Hindlimb muscle (tissue), 1 donor: ENCODE measurements around the gene ANKMY1. TPM values are rescaled to one million over a fixed set of nuclear protein-coding genes. Genes with fewer than 3 reads are reported as not detected.
"Not testable (repeated sequence)": the region's sequence is repeated elsewhere in the genome, so short reads cannot be mapped to it uniquely, and the experiment has no call there.

Source experiments
- DNase-seq: peaks from one replicate; pipeline ENCODE4 v3.0.0-alpha.2; 2013
- polyA plus RNA-seq: library from polyadenylated mRNA; unstranded; fragments of 120-200 nt; gene quantifications from one replicate; pipeline ENCODE4 v1.2.1, GENCODE V29; 2013; ENCODE audit not compliant: insufficient read length

Gene ANKMY1
- polyA plus RNA-seq, 1 donor = 11.4 TPM

DNA sequence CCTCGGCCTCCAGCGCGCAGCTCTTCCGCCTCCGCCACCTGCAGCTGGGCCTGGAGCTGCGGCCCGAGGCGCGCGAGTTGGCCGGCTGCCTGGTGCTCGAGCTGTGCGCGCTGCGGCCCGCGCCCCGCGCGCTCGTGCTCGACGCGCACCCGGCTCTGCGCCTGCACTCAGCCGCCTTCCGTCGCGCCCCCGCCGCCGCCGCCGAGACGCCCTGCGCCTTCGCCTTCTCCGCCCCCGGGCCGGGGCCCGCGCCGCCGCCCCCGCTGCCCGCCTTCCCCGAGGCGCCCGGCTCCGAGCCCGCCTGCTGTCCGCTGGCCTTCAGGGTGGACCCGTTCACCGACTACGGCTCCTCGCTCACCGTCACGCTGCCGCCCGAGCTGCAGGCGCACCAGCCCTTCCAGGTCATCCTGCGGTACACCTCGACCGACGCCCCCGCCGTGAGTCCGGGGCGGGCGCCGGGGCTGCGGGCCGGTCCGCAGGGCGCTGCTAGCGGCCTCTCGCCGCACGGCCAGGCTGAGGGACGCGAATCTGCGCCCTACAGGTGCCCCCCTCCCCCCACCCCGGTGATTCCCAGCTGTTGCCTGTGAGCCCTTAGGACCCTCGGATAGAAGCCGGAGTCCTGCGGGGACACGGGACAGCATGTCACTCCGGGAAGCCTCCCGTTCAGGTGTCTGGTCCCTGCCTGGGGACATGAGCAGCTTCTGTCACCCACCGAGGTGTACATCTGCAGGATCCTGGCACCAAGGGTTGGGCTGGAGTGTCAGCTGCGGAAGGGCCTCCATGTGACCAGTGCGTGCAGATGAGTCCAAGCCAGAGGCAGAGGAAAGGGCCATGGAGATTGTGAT is 11.1 kb upstream of the ANKMY1 start:
- peak; percentile 87 for DNase-seq

GRCh38 chr2:240567872-240568677 is 10.3 kb upstream of the ANKMY1 start, which contains the start of gene RNPEPL1:
Gene RNPEPL1 (plus strand): TSS chr2:240568484. CDS start chr2:240568587, 103 bp downstream.
- DNase-seq = no peak

DNA sequence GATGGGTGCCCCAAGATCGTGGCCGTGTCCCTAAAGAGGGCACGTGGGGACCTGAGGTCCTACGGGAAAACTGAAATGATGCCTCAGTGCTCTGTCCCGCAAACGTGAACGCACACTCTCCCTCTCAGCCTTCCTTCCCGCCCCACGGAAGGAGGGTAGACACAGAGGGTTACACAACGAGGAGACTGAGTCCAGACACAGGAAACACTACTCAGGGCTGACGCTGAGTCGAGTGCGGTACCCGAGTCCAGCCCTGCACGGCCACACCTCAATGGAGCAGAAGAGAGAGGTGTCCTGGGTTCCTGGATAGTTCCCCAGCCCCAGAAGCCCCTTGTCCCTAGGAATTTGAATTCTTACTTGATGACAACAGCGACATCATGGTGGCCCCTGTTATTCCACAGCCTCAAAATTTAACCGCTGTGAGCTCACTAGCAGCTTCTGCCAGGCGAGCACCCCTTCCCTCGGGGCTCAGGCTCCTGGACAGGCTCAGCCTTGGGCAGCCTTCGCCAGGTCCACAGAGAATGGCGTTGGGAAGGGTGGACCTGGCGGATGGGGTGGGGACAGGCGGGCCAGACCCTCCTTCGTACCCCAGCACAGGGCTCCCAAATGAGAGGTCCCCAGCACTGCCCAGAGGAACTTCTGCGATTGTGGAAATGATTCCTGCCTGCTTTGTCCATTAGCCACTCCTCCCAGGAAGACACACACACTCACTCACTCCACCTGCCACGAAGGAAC is 9.5 kb upstream of the ANKMY1 start:
- DNase-seq = no peak

DNA sequence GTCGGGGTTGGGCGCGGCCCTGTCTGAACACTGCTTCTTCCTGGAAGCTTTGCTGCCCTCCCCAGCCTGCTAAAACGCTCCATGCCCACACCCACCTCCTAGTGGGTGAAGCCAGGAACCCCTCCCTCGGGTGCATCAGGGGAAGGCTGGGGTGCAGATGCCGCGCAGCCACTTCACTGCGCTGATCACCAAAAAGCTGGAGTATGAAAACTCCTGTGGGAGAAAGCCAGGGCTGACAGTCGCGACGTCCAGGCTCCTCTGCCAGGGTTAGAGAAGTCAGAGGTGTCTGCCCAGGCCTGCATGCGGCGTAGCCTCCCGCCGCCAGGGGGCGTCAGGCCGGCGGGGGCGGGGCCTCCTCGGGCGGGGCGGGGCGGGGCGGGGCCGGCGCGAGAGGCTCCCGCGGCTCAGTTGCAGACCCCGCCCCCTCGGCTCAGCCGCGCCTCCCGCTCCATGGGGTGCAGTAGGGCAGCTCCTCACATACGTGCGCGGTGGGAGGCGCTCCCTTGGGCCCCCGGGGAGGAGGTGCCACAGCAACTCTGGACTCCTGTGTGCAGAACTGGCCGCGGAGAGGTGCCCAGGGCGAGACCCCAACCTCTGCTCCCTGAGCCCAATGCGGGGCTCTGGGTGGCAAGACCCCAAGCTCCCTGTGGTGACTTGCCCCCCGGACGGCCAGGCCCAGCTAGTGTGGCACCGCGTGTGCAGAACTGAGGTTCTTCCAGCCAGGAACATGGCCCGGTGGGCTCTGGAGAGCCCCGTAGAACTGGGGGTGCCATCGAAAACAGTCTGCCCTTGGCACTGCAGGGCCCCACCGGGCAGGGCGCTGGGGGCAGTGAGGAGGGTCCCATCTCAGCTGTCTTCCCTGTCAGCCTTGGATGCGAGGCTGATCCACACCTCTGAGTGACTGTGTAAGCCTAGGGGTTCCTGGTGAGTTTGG is 8.7 kb upstream of the ANKMY1 start:
- DNase-seq = peak; percentile 79

DNA sequence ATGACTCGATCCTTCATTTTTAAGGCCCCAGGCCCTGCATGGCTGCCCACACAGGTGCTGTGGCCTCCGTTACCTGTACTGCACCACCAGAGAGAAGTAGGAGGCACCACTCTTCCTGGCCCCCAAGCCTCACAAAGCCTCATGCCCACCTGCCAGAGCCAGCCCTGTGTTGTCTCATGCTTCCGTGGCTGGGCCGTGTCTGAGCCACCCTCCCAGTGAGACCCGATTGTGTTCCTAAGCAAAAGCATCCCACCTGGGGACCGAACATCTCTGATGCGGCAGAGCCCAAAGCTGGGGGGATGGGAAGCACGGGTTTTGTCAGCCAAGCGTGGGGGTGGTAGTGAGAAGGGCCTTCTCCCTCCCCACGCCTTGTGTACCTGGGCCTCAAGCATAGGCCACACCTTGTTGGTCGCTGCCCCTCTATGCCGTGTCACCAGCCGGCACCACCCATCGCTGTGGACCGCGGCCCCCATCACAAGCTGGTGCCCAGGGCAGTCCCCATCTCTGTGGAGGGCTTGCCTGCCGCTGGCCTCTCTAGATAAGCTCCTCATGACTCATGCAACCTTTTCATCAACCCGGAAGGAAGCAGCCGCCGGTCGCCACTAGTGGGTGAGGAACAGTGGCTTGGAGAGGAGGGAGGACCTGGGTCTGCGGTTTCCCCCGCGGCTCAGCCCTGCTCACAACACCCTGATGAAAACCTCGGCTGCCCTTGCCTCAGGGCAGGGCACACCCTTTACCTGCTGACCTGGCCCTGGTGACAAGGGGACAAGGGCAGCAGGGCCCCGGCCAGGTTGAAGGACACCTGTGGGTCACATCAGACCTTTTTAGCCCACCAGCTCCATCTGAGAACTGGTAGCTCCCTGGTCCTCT is 7.8 kb upstream of the ANKMY1 start:
- DNase-seq = no peak

GRCh38 chr2:240564561-240565332 is 7.0 kb upstream of the ANKMY1 start:
- DNase-seq = no peak

GRCh38 chr2:240563951-240564560 is 6.3 kb upstream of the ANKMY1 start:
- DNase-seq = no peak

DNA sequence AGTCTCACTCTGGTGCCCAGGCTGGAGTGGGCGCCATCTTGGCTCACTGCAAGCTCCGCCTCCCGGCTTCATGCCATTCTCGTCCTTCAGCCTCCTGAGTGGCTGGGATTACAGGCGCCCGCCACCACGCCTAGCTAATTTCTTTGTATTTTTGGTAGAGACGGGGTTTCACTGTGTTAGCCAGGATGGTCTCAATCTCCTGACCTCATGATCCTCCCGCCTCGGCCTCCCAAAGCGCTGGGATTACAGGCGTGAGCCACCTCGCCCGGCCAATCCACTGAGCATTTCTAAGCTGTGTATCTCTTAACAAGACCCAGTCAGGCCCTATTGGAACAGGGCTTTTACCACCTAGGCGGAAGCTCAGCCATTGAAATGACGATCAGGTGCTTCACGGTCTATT is 5.4 kb upstream of the ANKMY1 start:
- not testable (repeated sequence) for DNase-seq

DNA sequence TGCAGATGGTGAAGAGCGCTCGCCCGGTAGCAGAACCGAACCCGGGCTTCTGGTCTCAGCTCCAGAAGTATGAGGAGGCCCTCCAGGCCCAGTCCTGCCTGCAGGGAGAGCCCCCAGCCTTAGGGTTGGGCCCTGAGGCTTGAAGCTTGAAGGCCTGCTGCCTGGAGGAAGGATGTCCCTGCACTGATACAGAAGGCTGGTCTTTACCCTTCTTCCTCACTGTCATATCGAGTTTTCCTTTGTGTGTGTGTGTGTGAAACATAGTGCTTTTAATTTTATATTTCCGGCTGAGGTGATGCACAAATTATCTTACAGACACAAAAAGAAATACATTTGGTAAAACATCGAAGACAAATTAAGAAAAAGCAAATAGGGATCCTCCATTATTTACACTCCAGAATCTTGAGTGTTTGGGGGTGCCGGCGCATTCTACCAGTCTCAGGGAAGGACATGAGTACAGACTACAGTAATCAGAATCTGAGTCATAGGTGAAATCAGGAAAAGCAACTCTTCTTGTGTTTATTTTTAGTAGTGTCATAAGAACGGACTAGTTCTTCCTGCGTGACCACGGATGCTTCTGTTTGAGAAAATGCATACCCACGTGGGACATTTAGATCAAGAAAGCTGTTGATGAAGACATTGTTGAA is 3.7 kb upstream of the ANKMY1 start:
- no peak for DNase-seq

- DNase-seq = peak; percentile 99
Measured at GRCh38 chr2:240560480-240561324, 2.9 kb upstream of the ANKMY1 start.

DNA sequence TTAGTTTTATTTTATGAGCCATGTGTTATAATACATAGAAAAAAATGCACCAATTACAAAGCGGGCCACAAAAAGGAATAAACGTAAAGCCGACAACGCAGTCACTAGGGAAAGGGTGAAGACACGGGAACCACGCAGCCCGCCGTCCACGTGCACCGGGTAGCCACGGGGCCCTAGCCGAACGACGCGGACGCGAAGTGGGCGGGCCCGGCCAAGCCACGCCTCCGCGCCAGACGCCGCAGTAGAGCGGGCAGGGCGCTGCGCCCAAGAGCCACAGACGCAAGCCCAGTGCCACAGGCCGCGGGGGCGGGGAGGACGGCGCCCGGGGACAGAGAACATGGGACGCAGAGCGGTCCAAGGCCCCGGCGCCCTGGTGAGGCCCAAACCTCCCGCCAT is 2.3 kb upstream of the ANKMY1 start, which contains the start of gene DUSP28:
TSS of gene DUSP28 (plus strand) at position 274 of the 396 bp plus-strand sequence. CDS start 328 bp downstream, outside the sequence.
- DNase-seq = peak; percentile 84

DNA sequence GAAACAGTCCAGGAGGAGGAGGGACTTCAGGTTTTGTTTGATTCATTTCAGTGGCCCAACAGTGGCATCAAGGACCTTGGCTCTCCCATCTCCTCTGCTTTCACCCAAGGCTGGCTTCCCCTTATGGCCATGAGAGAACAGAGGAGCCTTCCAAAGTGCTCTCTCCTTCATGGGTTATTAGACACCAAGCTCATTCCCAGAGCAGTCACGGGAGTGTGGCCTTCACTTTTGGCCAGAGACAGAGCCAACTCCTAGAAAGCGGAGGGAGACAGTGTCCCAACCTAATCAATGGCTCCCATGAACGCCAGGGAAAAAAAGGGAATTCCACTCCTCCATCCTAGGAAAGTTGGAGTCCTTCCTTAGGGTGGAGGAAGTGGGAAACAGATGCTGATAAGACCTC is 1.5 kb upstream of the ANKMY1 start:
- no peak for DNase-seq

- DNase-seq = no peak
Measured at GRCh38 chr2:240558236-240558761, 511 bp upstream of the ANKMY1 start.

DNA sequence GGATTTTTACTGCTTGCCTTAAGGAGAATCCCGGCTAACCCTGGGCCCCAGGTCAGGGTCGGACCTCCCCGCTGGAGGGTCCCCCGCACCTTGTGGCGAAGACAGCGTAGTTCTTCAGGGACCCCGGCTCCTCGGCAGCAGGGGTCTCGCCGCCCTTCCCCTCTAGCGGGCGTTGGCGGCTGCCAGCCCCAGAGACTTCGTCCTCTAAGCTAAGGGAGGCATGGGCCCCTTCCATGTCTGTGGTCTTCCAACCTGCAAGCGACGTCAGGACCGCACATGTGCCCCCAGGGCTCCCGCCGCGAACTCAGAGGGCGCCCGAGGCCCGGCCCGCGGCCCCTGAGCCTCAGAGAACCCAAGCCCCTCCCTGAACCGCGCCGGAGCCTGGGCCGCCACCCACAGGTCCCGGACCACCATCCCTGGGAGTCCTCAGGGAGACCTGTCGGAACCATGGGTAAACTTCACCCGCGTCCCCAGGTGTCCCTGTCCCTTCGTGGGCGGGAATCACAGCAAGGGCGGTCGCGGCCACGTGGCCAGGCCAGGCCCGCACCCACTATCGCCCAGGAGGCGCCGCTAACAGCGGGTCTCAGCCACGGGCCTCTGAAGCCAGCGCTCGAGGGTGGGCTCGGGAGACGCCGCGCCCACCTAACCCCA is 562 bp downstream of the ANKMY1 start:
- DNase-seq = no peak

DNA sequence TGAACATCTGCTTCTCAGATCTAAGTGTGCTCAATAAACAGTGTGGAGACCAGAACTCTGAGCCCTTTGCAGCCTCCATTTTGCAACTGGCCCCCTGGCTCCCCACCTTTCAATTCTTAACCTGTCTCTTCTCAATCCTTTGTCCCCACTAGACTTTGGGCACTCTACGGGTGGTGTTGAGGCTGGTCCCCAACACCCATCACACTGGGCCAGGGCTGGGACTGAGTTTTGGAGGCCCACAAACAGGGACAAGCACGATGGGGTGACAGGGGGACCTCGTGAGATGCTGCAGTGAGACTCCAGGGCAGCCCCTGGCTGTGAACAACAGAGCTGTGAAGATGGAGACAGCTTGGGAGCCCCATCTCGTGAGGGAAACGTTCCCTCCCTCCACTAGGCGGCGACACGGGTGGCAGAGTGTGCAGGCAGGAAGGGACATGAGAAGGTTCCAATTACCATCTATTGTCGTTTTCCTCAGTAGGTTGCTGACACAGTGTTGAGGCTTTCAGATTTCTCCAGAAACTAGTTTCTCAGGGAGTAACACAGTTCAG is 1.2 kb downstream of the ANKMY1 start:
- DNase-seq = no peak

DNA sequence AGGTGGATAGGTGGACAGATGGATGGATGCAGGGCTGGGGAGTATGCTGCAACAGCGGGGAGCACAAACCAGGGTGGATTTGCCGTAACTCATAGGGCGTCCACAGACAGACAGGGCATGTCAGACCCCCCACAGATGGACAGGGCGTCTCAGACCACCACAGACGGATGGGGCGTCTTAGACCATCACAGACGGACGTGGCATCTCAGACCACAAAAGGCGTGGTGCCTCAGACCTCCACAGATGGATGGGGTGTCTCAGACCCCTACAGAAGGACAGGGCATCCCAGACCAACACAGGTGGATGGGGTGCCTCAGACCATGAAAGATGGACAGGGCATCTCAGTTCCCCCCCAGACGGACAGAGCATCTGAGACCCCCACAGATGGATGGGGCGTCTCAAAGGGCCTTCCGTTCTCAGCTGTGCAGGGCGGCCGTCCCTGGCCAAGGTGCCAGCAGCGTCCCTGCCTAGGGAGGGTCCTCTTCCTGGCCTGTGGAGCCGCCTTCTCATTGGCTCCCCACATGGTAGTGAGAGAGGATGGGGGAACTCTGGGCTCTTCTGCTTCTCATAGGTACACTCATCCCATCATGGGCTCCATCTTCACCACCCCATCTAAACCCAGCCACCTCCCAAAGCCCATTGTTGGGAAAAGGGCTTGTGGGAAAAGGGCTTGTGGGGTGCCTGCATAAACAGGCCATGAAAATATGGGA is 2.1 kb downstream of the ANKMY1 start:
- no peak for DNase-seq
